Measurements from ENCODE around the gene DNMT3L. TPM values are rescaled to one million over a fixed set of nuclear protein-coding genes. Genes with fewer than 3 reads are reported as not detected.

Gene DNMT3L
- total RNA-seq, 1 donor = not detected

- Histone ChIP-seq H3K4me3 (ENCODE audit: insufficient read depth, low read length) (no peak overlapping the region), H3K27ac (ENCODE audit: low read depth, low read length) (no peak overlapping the region), H3K4me2 (ENCODE audit: insufficient read depth, low read length) (no peak overlapping the region), H3K9me3 (ENCODE audit: low read depth, low read length) (no peaks in the 10 kb centered on the region), H4K20me1 (ENCODE audit: insufficient read depth, low read length) (no peaks in the 10 kb centered on the region), H3K79me2 (ENCODE audit: insufficient read depth, low read length) (no peaks in the 10 kb centered on the region), H2AFZ (ENCODE audit: low read length) (no peak overlapping the region), H3K27me3 (ENCODE audit: insufficient read depth, low read length) (no peaks in the 10 kb centered on the region), H3K4me1 (ENCODE audit: insufficient read depth, low read length) (no peaks in the 10 kb centered on the region), H3K36me3 (ENCODE audit: insufficient read depth, low read length) (no peaks in the 10 kb centered on the region)
- TF ChIP-seq, protein P1, sequence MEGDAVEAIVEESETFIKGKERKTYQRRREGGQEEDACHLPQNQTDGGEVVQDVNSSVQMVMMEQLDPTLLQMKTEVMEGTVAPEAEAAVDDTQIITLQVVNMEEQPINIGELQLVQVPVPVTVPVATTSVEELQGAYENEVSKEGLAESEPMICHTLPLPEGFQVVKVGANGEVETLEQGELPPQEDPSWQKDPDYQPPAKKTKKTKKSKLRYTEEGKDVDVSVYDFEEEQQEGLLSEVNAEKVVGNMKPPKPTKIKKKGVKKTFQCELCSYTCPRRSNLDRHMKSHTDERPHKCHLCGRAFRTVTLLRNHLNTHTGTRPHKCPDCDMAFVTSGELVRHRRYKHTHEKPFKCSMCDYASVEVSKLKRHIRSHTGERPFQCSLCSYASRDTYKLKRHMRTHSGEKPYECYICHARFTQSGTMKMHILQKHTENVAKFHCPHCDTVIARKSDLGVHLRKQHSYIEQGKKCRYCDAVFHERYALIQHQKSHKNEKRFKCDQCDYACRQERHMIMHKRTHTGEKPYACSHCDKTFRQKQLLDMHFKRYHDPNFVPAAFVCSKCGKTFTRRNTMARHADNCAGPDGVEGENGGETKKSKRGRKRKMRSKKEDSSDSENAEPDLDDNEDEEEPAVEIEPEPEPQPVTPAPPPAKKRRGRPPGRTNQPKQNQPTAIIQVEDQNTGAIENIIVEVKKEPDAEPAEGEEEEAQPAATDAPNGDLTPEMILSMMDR (IDR thresholded peaks at IDR 0.05; ENCODE audit: extremely low read depth, low read depth, low read length) = no peak
- DNase-seq (ENCODE audit: insufficient read length, low spot score, missing footprints) = no peak
Measured at GRCh38 chr21:44291936-44292811, 30.5 kb upstream of the DNMT3L start.

- H3K9me3 ChIP-seq (ENCODE audit: low read depth, low read length) = no peaks in the 10 kb centered on the region
- no peak overlapping the region for H2AFZ ChIP-seq (ENCODE audit: low read length)
- no peaks in the 10 kb centered on the region for H3K36me3 ChIP-seq (ENCODE audit: insufficient read depth, low read length)
- DNase-seq (ENCODE audit: insufficient read length, low spot score, missing footprints) = no peak
- TF ChIP-seq, protein P1 (IDR thresholded peaks at IDR 0.05; ENCODE audit: extremely low read depth, low read depth, low read length) = no peak
- no peak overlapping the region for H3K4me2 ChIP-seq (ENCODE audit: insufficient read depth, low read length)
- no peaks in the 10 kb centered on the region for H4K20me1 ChIP-seq (ENCODE audit: insufficient read depth, low read length)
- H3K27me3 ChIP-seq (ENCODE audit: insufficient read depth, low read length) = no peaks in the 10 kb centered on the region
- no peaks in the 10 kb centered on the region for H3K4me1 ChIP-seq (ENCODE audit: insufficient read depth, low read length)
- no peak overlapping the region for H3K27ac ChIP-seq (ENCODE audit: low read depth, low read length)
- no peaks in the 10 kb centered on the region for H3K79me2 ChIP-seq (ENCODE audit: insufficient read depth, low read length)
- H3K4me3 ChIP-seq (ENCODE audit: insufficient read depth, low read length) = no peak overlapping the region
Measured at GRCh38 chr21:44291078-44291935, 29.6 kb upstream of the DNMT3L start.

DNA sequence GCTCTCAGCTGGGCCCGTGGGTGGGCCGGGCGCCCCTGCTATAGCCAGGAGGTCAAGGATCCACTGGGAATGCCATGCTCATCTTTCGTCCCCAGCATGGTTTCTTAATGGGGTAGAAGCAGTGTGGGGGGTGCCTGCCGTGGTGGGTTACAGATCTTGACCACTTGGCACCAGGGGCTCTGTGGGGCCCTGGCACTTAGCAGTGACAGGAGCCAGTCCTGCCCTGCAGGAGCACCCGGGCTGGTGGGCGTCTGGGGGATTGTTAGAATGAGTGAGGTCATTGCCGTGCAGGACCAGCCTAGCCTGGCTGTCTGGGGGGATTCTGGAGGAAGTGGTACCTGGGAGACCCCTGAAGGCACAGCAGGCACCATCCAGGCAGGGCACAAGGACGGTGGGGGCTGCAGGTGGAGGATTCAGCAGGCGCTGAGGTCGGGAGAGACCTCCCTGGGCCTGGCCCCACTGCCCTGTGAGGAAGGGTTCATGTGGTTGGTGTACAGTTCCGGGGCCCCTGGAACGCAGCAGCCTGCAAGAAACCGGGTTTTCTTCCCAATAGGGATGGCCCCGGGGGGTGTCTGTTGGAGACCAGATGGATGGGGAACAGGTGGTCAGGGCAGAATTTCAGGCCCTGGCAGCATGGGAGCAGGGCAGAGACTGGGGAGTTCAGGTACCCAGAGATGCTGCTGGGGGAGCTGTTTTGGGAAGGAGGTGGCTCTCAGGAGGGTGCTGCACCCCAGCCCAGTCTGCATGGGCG is 28.8 kb upstream of the DNMT3L start:
- no peaks in the 10 kb centered on the region for H4K20me1 ChIP-seq (ENCODE audit: insufficient read depth, low read length)
- DNase-seq (ENCODE audit: insufficient read length, low spot score, missing footprints) = no peak
- H3K4me3 ChIP-seq (ENCODE audit: insufficient read depth, low read length) = no peak overlapping the region
- H3K4me2 ChIP-seq (ENCODE audit: insufficient read depth, low read length) = no peak overlapping the region
- no peaks in the 10 kb centered on the region for H3K79me2 ChIP-seq (ENCODE audit: insufficient read depth, low read length)
- H2AFZ ChIP-seq (ENCODE audit: low read length) = no peak overlapping the region
- TF ChIP-seq, protein P1 (IDR thresholded peaks at IDR 0.05; ENCODE audit: extremely low read depth, low read depth, low read length) = no peak
- no peaks in the 10 kb centered on the region for H3K9me3 ChIP-seq (ENCODE audit: low read depth, low read length)
- H3K4me1 ChIP-seq (ENCODE audit: insufficient read depth, low read length) = peaks cover 1% of the 10 kb centered on the region
- H3K27ac ChIP-seq (ENCODE audit: low read depth, low read length) = no peak overlapping the region
- H3K27me3 ChIP-seq (ENCODE audit: insufficient read depth, low read length) = no peaks in the 10 kb centered on the region
- no peaks in the 10 kb centered on the region for H3K36me3 ChIP-seq (ENCODE audit: insufficient read depth, low read length)
